ENCODE results near the gene NOX3. TPM values are rescaled to one million over a fixed set of nuclear protein-coding genes. Genes with fewer than 3 reads are reported as not detected.

NOX3 gene
- total RNA-seq, 3 donors from 2014 or later = not detected

DNA sequence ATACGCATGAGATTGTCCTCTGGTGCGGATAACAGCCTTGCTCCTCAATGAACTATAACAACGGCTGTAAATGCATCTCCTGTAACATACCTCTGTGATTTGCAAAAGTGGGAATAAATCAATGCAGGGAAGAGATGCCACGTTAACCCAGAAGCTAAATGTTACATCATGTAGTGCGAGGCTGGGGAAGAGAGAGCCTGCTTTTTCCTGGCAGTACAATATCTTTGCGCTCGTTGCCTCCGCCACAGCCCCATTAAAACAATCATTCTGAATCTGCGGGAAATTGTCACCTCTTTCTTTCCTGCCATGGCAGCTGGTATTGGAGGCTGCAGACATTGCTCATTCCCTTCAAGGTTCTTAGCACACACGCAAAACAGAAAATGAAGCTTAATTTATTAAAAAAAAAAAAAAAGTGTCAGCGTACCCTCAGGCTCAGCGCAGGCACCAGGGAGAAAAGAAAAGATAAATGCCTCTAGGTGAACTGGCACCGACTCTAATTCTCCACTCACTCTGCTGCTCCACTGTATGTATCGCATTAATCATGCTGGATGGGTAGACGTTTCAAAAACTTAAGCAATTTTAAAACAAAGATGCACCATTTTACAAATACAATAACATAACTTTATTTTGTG lies 71.2 kb downstream of the NOX3 start:
- no peak for DNase-seq
- Histone ChIP-seq H3K9me3 (no peaks in the 10 kb centered on the region), H3K4me3 (no peak overlapping the region), H3K4me1 (ENCODE audit: low read depth) (no peaks in the 10 kb centered on the region), H3K36me3 (ENCODE audit: low read depth) (no peaks in the 10 kb centered on the region)
- no peak for ATAC-seq
- TF ChIP-seq, protein P1, sequence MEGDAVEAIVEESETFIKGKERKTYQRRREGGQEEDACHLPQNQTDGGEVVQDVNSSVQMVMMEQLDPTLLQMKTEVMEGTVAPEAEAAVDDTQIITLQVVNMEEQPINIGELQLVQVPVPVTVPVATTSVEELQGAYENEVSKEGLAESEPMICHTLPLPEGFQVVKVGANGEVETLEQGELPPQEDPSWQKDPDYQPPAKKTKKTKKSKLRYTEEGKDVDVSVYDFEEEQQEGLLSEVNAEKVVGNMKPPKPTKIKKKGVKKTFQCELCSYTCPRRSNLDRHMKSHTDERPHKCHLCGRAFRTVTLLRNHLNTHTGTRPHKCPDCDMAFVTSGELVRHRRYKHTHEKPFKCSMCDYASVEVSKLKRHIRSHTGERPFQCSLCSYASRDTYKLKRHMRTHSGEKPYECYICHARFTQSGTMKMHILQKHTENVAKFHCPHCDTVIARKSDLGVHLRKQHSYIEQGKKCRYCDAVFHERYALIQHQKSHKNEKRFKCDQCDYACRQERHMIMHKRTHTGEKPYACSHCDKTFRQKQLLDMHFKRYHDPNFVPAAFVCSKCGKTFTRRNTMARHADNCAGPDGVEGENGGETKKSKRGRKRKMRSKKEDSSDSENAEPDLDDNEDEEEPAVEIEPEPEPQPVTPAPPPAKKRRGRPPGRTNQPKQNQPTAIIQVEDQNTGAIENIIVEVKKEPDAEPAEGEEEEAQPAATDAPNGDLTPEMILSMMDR (IDR thresholded peaks at IDR 0.05) = no peak
- intact Hi-C loops (cut with DNase I, micrococcal nuclease) = no loop called here

GRCh38 chr6:155383913-155384312 lies 71.7 kb downstream of the NOX3 start:
- H3K4me1 ChIP-seq (ENCODE audit: low read depth) = no peaks in the 10 kb centered on the region
- no peak overlapping the region for H3K4me3 ChIP-seq
- ATAC-seq = no peak
- TF ChIP-seq, protein P1 (IDR thresholded peaks at IDR 0.05) = no peak
- H3K36me3 ChIP-seq (ENCODE audit: low read depth) = no peaks in the 10 kb centered on the region
- DNase-seq = no peak
- intact Hi-C loops (cut with DNase I, micrococcal nuclease) = no loop called here
- H3K9me3 ChIP-seq = no peaks in the 10 kb centered on the region

DNA sequence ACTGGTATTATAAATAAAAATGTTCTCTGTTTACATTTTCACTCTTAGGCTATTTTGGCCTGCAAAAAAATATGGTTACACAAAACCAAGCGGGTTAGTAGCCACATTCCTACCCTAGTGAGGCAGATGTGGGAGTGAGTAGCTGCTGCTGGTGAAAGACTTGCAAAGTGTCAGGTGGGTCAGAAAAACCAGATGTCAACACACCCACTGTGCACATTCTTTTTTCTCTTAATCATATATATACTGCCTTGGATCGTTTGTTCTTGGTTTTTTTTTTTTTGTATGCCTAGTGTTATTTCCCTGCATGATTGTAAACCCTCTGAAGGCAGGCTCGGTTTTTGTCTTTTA lies 73.3 kb downstream of the NOX3 start:
- H3K9me3 ChIP-seq = no peaks in the 10 kb centered on the region

DNA sequence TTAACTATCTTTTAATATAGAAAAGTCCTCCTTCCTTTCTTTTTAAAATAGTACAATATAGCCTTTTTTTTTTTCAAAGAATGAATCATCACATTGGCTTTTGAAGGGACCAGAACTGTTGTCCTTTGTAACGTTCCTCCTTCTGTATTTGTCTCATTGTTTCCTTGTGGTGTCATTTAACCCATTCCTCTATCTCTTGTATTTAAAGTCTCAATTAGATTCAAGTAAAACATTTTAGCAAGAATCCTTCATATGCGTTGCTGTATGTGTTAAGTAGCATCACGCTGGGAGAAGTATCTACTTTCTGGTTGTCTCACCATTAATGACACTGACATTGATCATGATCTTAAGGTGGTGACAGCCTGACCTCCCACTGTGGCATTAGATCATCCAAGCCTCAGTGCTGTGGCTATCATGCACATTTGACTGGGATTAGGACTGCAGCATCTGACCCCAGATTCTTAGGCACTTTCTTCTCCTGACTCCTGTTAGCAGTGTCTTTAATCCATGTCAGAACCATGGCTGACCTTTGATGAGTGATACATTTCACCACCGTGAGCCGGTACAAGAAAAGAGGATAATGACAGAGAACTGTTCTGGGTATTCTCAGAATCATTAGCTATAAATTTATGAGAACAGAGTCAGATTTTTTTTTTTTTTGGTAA lies 73.8 kb downstream of the NOX3 start:
- intact Hi-C loops (cut with DNase I, micrococcal nuclease) = no loop called here
- TF ChIP-seq, protein P1 (IDR thresholded peaks at IDR 0.05) = no peak
- Histone ChIP-seq H3K4me1 (ENCODE audit: low read depth) (no peaks in the 10 kb centered on the region), H3K4me3 (no peak overlapping the region), H3K36me3 (ENCODE audit: low read depth) (no peaks in the 10 kb centered on the region), H3K9me3 (no peaks in the 10 kb centered on the region)
- ATAC-seq (no peak), DNase-seq (no peak)

More for the DNA sequence above, 73.3 kb downstream of the NOX3 start:
- intact Hi-C loops (cut with DNase I, micrococcal nuclease) = no loop called here
- ATAC-seq = no peak
- H3K4me1 ChIP-seq (ENCODE audit: low read depth) = no peaks in the 10 kb centered on the region
- no peak for DNase-seq
- H3K4me3 ChIP-seq = no peak overlapping the region
- H3K36me3 ChIP-seq (ENCODE audit: low read depth) = no peaks in the 10 kb centered on the region
- TF ChIP-seq, protein P1 (IDR thresholded peaks at IDR 0.05) = no peak

- intact Hi-C loops (cut with DNase I, micrococcal nuclease) = no loop called here
- no peaks in the 10 kb centered on the region for H3K36me3 ChIP-seq (ENCODE audit: low read depth)
- TF ChIP-seq, protein P1 (IDR thresholded peaks at IDR 0.05) = no peak
- ATAC-seq (no peak), DNase-seq (no peak)
- no peak overlapping the region for H3K4me3 ChIP-seq
- H3K4me1 ChIP-seq (ENCODE audit: low read depth) = no peaks in the 10 kb centered on the region
- H3K9me3 ChIP-seq = no peaks in the 10 kb centered on the region
Measured at GRCh38 chr6:155380666-155381332, 74.8 kb downstream of the NOX3 start.
